HL-60/S4 treated with phorbol 12-myristate 13-acetate at 8.2 ng/mL for 4 days and 3 days (cell line): Measurements from ENCODE around the gene ASPHD1.
"Not testable (repeated sequence)": the region's sequence is repeated elsewhere in the genome, so short reads cannot be mapped to it uniquely, and the experiment has no call there.

Source experiments
- in situ Hi-C: fragments of 300-500 bp; cut with MboI; formaldehyde crosslinking; loops from 2 replicates; pipeline ENCODE4 v1.15.0; 2022; ENCODE audit warnings: low sequenced_read_pairs

ASPHD1 gene

DNA sequence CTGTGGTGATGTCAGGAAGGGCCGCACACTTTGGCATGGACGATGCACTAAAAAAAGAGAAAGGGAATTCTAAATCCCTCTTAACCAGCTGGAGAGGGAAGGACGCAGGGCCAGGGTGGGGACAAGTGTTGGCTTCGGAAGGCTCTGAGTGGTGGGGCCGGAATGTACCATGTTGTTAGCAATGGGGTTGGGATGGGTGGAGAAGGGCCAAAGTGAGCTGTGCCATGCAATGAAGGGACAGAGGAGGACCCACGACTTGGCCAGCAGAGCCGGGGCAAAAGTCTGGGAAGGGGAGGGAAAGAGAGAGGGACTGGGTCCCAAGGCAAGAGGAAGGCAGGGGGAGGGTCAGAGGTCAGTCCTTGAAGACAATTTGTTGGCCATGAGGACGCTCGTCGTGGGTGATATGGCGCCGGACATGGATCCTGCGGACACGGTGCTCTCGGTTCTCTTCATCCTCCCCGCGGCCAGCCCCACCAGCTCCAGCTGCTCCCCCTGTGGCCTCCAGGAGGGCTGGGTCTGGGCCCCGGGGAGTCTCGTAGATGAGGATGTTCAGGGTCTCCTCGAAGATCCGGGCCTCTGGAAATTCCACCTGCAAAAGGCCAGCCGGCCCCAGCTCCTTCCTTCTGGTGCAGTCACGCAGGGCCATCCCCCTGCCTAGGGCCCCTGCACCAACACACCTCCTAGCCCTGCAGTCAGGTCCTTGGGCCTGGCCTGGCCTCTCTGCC, 6.4 kb downstream of the ASPHD1 start:
- in situ Hi-C loops = no loop called here

DNA sequence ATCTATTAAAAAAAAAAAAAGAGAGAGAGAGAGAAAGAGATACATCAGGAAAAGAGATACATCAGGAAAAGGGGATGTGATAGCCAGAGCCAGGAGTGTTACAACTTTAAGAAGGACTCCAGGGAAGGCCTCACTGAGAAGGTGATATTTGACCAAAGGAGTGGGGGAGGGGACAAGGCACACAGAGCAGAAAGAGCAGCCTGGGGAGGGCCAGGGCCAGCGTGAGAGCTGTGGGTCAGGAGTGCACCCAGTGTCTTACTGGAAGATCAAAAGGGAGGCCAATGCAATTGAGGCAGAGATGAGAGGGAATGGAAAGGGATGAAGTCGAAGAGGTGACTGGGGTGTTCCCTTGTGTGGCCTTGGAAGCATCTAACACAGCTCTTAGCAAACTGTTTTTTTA, 7.7 kb downstream of the ASPHD1 start:
- in situ Hi-C loops = no loop called here

DNA sequence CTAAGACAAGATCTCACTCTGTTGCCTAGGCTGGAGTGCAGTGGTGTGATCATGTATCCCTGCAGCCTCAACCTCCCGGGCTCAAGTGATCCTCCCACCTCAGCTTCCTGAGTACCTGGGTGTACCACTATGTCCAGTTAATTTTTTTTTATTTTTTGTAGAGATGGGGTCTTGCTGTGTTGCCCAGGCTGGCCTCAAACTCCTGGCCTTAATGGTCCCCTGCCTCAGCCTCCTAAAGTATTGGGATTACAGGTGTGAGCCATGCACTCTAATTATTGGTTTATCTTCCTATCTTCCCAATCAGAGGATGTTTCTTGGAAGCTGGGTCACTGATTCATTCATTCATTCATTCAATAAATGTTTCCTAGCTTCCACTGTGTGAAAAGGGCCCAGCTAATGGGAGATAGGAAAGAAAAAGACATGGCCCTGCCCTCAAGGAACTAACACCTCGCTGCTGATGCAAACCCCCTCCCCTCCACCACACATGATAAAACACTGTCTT, 8.5 kb downstream of the ASPHD1 start:
- in situ Hi-C loops = no loop called here

DNA sequence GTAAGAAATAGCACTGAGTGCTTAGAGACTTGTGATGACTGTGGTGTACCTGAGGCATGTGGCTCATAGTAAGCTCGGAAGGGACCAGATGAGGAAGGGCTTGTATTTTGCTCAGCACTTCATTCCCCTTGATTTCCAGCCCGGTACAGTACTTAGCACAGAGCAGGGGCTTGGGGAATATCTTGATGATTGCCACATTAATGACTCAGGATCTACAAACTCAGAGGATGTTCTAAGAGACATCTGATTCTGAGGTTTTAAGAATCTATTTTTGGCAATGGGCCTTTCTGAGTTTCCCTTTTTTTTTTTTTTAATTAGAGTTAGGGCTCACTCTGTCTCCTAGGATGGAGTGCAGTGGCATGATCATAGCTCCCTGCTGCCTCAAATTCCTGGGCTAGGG, 9.1 kb downstream of the ASPHD1 start:
- in situ Hi-C loops = no loop called here

DNA sequence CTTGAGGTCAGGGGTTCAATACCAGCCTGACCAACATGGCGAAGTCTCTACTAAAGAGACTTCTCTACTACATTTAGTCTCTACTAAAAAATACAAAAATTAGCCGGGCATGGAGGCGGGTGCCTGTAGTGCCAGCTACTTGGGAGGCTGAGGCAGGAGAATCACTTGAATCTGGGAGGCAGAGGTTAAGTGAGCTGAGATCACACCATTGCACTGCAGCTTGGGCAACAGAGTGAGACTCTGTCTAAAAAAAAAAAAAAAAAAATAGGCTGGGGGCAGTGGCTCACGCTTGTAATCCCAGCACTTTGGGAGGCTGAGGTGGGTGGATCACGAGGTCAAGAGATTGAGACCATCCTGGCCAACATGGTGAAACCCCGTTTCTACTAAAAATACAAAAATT, 9.6 kb downstream of the ASPHD1 start:
- in situ Hi-C loops = not testable (repeated sequence)

DNA sequence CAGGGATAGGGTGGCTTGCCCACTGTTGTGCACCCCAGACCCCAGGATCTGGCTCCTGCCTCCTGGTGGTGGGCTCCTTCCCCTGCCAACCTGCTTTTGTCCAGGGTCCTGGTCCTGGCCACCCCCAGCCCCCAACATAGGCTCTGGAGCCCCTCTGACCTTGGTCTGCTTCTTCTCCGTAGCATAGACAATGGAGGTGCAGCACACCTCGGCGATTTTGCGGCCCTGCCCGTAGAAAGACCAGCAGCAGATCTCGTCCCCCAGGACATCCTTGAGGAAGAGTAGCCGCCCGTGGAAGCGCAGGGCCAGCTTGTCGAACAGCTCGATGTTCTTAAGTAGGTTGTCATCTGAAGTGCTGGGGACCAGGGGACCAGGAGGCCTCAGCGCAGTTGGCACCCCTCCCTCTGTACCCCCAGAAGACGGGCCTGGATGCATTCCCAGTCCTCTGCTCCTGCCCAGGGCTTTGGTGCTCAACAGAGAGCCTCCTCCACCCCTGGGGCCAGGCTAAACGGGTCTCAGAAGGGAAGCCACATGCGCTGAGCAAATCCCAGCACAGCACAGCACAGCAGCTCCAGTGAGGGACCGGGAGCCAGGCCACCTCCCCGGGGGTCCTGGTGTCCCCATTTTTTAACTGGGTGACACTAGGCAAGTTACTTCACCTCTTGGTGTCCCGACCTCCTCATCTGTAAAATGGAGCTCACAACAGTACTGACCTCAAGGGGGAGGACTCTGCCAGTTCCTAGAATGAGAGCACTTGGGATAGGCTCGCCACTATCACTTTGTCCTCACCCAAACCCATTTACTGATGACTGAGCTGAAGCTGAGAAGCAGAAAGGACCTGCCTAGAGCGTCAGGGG, 10.8 kb downstream of the ASPHD1 start:
- in situ Hi-C loops = no loop called here

DNA sequence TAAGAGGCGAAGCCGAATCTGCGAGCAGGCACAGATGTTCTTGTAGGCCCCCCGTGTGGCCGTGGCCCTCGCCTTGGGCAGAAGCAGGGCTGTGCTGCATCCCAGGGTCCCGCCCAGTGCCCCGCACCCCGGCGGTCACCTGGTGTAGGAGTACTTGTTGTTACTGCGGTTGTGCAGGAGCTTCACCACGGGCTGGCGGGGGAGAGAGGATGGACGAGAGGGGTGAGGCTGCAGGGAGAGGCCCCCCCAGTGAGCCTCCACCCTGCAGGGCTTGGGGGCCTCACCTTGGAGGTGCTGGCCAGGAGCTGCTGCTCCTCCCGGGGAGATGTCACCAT, 11.4 kb downstream of the ASPHD1 start:
- in situ Hi-C loops = no loop called here

DNA sequence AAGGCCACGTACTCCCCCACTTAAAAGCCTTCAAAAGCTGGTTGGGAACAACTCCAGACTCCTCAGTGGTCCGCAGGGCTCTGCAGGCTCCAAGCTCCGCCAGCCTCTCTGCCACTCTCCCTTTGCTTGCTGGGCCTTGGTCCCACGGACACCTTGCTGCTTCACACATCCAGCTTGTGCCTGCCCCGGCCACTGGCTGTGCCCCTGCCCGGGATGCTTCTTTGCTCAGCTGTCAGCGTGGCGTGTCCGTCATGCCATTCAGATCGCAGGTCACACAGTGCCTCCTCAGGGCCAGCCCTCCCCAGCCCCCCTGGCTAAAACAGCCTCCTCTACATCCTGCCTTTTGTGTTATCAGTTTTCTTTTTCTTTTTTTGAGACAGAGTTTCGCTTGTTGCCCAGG, 11.8 kb downstream of the ASPHD1 start:
- in situ Hi-C loops = no loop called here

DNA sequence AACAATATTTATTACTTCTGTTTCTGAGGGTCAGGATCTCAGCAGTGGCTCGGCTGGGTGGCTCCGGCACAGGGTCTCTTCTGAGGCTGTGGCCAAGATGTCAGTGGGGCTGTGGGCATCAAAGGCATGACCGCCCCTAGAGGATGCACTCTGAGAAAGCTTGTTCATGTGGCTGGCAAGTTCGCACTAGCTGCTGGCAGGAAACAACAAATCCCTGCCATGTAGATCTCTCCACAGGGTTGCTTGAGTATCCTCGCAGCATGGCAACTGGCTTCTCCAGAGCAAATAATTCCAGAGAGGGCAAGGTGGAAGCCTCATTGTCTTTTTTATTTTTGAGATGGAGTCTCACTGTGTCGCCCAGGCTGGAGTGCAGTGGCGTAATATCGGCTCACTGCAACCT, 13.2 kb downstream of the ASPHD1 start:
- in situ Hi-C loops = no loop called here

DNA sequence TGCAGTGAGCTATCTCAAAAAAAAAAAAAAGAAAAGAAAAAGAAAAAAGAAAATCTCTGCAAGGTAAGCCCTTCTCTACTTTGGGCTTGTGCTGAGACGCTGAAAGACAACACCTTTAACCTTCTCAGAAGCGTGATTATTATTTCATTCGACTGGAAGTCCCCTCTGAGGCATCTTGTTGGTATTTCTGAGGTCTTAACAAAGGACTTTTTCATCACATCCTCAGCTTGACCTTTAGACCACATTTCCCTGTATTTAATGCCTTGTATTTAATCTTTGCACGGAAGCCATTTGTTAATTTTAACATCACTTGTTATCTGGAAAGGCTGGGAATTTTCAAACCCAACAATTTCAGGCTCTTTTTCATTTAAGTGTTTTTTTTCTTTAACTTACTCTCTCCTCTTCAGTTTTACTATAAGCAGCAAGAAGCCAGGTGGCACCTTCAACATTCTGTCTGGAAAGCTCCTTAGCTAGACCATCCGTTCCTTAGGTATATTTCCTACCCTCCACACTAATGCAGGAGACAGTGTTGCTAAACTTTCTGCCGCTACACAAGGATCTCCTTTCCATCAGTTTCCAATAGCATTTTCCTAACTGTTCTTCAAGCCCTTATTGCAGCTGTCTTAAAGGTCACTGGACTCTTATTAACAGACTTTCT, 15.4 kb downstream of the ASPHD1 start:
- in situ Hi-C loops = no loop called here

DNA sequence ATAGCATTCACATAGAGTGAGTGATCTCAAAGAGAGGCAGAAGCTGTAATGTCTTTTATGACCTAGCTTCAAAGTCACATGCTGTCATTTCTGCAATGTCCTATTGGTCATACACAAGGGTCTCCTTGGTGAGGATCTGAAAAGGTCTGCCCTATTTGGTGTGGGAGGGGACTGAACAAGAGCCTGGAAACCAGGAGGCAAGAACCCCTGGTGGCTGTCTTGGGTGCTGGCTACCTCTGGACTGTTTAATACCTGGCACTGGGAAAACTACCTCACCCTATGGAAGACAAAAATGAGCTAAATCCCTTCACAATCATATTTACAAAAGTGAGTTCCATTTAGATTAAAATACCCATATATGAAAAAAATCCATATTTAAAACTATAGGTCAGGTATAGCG, 16.7 kb downstream of the ASPHD1 start:
- in situ Hi-C loops = no loop called here

DNA sequence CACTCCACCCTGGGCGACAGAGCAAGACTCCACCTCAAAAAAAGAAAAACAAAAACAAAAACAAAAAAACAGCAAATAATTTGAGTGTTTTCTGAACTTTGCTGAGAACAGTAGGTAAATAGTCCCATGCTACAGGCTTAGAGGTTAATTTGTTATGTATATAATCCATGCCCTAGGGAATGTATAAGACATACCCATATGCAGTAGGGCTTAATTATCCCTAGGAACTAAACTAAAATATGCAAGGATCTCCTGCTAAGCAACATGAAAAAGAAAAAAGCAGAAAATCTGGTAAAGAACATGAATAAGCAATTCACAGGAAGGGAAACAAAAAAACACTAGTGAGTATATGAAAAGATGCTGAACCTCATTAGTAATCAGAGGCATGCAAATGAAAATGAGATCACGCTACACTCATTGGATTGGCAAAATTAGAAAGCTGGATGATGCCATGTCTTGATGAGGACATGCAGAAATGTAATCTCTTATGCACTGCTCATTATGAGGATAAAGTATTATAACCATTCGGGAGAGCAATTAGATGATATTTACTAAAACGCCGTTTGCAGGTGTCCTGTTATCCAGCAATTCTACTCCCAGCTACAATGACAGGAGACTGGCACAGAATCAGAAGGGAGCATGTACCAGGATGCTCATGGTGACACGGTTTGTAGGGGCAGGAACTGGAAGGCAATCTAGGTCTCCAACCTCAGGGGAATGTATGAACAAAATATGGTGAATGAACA, 20.2 kb downstream of the ASPHD1 start:
- in situ Hi-C loops = no loop called here

DNA sequence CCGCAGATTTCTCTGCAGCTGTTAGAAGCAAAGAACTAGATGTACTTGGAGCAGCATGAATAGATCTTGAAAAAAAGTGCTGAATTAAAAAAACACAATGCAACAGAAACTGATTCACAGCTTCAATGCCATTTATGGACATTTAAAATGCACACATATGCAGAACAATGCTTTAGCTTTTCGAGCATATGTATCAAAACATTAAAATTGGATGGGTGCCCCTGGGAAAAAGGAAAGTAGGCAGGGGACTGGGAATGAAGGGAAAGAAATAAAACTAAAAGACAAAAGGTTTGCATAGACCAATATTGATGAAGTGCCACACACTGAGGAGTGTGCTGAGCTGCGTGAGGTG, 20.7 kb downstream of the ASPHD1 start:
- in situ Hi-C loops = no loop called here

DNA sequence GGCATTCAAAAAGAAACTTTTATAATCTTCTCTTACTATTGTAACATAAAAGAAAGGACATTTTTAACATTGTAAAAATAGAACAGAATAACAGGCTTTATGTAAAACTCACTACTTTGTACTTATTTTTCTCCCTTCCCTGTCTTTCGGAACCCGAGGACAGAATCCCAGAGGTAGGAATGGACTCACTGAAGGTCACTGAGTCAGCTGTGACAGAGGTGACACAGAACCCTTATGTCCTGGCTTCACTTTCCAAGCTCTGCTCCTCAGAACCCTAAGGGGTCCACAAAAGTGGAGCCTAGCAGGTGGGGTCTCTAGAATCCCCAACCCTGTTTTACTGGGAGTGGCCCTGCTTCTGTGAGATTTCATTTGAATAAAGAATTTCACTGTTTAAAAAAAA, 22.0 kb downstream of the ASPHD1 start:
- in situ Hi-C loops = no loop called here

DNA sequence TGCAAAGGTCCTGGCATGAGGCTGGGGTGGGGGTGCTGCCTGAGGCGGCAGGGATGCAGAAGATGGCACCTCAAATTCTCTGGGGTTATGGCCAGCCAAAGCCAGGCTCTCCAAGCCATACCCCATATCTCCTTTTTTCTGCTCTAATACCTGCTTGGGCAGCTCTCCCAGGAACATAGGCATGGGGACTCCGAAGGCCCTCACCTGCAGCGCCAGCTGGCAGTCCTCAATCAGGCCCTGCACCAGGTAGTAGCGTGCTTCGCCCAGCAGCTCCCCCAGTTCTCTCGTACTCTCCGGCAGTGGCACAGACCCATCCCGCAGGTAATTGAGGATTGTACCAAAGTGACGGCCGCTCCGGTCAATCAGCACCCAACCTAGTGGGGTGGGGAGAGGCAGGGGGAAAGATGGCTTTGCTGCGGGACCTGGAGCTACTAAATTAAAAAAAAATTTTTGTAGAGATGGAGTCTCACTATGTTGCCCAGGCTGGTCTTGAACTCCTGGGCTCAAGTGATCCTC, 22.8 kb downstream of the ASPHD1 start:
- in situ Hi-C loops = no loop called here

DNA sequence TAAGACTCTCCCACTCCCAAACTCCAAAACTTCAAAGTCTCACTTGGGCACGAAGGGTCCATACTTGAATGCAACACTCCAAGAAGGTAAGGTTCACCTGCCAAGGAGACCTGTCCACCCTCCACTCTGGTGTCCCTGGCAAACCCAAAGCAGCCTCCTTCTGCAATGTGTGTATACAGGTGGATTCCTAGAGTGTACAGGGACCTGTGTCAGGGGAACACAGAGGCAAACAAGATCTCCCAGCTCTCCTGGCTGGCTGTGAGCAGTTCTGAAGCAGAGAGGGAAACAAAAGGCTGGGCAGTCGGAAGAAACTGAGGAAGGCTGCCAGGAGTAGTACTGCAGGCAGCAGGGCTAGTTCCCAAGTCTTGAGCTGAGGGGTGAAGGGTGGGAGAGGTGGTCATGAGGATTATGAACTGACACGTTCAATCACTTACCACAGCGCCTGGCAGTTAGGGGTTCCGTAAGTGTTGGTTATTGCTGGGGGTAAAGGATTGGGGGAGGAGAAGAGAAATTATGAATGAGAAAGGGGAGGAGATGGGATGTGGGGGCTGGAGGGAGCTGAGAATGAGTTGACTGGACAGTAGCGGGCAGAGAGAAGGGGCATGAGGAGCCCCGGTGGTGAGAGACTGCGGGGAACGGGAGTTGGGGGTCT, 24.9 kb downstream of the ASPHD1 start:
- in situ Hi-C loops = no loop called here

DNA sequence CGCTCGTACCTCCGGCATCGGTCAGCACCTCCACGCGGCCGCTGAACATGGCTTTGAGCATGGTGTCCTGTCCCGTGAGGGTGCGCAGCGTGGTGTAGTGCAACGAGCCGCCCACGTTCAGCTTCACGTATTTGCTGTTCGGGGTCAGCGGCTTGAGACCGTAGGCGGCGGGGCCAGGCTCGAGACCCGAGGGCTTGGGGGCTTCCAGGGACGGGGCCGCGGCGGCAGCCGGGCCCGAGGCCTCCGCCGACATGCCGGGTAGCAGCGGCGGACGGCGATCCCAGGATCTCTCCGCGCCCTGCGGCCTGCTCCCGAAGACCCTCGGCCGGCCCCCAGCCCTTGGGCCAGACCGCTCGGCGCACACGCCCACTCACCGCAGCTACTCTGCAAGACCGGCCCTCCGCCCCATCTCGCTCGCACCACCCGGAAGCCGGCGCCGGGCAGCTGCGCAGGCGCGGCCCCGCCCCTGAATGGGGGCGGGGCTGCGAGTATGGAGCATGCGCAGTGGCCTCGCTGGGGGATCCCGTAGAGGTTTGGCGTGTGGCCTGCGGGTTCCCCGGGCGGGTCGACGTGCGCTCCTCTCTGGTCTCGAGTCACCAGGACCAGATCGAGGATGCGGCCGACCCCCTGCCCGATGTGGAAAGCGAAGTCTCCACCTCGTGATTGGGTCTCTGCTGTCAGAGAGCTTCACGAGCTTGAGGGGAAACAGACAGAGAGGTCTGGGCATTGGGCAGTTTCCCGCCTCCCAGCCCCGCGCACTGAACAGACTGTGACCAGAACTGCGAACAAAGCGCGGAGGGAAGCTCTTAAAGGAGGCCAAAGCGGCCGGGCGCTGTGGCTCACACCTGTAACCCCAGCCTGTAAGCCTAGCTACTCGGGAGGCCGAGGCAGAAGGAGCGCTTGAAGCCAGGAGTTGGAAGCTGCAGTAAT, 25.8 kb downstream of the ASPHD1 start, which contains the start of gene KCTD13:
TSS of gene KCTD13 (minus strand) at position 446 of the 930 bp plus-strand sequence. CDS start at position 253, 193 bp downstream.
- in situ Hi-C loops = no loop called here

DNA sequence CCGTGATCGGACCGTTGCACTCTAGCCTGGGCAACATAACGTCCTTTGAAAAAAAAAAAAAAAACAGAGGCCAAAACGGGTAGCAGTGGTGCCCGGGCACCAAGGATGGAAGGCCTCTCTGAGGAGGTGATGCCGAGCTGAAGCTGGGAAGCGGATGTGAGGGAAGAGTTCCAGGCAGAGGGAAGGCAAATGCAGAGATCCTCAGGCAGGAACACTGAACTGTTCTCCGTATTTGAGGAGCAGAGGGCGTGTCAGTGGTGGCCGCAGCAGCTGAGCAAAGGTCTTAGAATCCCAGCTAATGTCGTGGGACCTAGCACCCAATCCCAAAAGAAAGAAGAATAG, 26.4 kb downstream of the ASPHD1 start:
- in situ Hi-C loops = no loop called here
